Posterior cingulate gyrus (tissue), 11 donors: ENCODE data around the gene TBATA.
"Not testable (repeated sequence)": the region's sequence is repeated elsewhere in the genome, so short reads cannot be mapped to it uniquely, and the experiment has no call there.

Source experiments
- DNase-seq, 10 donors: peaks; one replicate each; pipeline versions ENCODE4 v3.0.0 to v3.0.0-alpha.2; 2020 to 2021; ENCODE audit warnings: mixed read lengths in 3 of 10
- intact Hi-C: fragments of 100-400 bp; cut with DNase I; formaldehyde crosslinking; loops from one replicate; pipeline ENCODE4 v1.15.1; 2023

The TBATA gene

GRCh38 chr10:70780370-70780760, 4.8 kb downstream of the TBATA start:
- intact Hi-C loops, result no loop called here

GRCh38 chr10:70779511-70780369, 5.4 kb downstream of the TBATA start:
- DNase-seq, result no peak
- intact Hi-C loops, result no loop called here

More at GRCh38 chr10:70780370-70780760, 4.8 kb downstream of the TBATA start:
- no peak for DNase-seq

DNA sequence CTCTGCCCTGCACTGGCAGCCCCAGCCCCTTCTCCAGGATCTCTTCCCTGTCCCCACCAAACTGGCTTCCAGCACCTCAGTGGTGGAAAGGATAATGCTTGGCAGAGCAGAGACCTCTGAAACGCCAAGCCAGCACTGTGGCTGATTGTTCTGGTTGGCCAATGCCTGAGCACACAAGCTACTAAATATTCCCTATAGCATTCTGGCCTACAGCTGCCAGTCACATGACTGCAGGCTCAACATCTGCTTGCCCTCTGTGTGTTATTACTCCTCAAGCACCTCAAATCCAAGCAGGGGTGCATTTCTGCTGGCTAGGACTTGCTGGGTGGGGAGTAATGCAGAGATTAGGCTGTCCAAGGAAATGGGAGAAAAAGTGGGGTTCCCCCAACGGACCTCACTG, 6.1 kb downstream of the TBATA start:
- intact Hi-C loops, result no loop called here
- DNase-seq, result peak in 5 of 10 donors; percentile 23 to 89 (median 50)

GRCh38 chr10:70778267-70778924, 6.8 kb downstream of the TBATA start:
- intact Hi-C loops, result no loop called here
- DNase-seq, result peak in 1 of 10 donors; percentile 39

DNA sequence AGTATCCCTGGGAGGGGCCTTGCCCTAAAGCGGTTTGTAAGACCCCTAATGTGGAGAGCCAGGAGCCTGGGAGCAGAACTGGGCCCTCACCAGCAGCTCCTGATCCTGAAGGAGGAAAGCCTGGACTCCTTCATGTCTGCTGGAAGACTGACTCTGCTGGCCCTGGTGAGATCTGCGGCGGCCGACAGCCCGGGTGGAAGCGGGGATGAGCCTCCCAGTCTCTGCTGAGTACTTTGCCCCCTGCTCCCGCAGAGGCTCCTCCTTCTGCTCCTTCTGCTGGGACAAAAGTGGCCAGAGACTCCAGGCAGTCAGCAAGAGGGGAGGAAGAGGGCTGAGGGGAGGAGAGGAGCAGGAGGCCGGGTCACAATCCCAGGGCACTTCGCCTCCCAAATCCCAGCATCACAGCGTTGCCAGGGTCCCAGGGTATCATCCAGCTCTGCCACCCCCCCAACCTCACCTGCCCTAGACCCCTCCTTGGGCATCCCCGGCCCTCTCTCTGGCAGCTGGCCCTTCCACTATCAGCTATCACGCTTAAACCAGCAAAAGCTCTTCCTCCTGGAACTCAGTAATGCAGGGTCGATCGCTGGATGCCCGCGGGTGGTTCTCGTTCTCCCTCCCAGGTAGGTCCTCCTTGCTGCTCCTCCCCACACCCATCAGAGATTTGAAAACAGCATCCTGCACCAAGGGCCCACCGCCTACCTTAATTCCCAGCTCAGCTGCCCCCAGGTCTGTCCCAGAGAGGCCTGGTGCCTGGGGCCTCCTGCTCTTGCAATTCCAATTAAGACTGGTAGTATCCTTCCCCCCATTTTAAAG, 7.9 kb downstream of the TBATA start:
- peak in 1 of 10 donors; percentile 42 for DNase-seq
- intact Hi-C loops, result no loop called here

GRCh38 chr10:70776455-70777005, 8.6 kb downstream of the TBATA start:
- peak in 1 of 10 donors; percentile 48 for DNase-seq

GRCh38 chr10:70775679-70776454, 9.3 kb downstream of the TBATA start:
- peak in 1 of 10 donors; percentile 77 for DNase-seq
- intact Hi-C loops, result no loop called here

More at GRCh38 chr10:70776455-70777005, 8.6 kb downstream of the TBATA start:
- intact Hi-C loops, result no loop called here

DNA sequence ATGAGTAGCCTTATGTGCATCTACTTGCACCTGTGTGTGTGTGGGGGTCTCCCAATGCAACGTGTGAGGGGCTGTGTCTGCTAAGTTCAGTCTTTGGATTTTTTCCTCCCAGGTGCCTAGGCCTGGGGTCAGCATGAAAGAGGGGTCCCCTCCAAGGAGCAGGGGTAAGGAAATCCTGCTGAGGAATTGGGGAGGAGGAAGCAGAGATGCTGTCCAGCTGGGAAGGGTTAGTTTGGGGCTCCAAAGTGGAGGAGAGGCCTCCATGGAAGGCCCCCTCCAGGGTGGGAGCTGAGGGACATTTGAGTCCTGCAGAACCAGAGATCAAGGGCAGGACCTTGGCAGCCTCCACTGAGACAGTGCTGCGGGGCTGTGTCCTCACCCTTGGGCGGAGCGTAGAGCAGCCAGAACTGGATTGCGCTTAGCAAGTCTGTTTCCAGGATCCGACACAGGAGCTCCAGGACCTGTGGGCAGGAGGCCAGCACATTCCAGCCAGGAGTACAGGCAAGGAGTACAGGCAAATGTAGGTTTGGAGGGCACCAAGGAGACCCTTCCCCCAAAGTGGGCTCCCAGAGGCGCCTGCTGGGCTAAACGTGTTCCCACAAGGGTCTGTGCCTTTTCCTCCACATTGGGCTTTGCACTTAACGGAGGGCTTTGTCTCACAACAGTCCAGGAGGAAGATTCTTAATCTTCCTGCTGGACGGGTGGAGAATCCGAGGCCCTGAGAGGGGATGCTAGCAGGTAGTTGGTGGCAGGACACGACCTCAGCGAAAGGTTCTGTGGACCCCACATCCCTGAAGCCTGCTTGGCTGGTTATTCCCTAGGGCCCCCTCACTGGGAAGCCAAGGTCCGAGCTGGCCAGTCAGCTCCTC, 10.1 kb downstream of the TBATA start:
- DNase-seq, result peak in 1 of 10 donors; percentile 55
- intact Hi-C loops, result no loop called here

DNA sequence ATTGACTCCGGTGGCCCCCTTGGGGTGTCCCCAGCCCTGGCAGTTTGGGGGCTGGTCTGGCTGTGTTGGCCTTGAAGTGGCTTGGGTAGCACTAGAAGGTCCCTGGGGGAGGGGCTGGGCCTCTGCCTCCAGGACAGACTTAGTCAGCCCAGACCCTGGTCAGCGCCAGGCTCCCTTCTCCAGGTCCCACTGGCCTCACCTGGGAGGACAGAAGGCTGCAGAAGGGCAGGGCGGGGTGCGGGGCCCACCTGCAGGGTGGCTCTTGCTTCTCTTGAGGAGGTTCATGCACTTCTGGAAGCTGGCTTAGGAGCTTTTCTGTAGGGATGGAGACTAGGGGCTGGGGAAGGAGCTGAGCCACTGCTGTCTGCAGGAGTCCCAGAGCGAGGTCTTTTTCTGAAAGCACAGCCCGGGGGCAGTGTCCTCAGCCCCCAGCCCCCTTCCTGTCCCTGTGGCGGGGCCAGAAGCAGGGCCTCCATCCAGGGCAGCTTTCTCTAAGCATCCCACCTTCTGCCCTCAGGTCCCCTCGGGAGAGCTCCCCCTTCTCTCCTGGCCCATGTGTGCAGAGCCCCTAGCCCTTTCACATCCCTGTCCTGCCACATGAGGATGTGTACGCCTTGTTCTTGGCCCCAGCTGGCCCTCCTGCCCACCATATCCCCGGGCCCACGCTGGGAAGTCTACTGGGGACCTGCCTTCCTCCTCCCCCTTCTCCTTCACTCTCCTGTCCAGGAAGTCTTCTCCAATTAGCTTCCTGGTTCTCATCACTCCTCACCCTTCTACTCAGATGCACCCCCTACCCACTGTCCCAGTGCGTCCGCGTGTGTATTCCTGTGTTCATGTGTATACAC, 11.0 kb downstream of the TBATA start:
- DNase-seq, result peak in 3 of 10 donors; percentile 48 to 67 (median 50)
- intact Hi-C loops, result no loop called here

- DNase-seq, result no peak
- intact Hi-C loops, result no loop called here
Observed at GRCh38 chr10:70773461-70773860, 11.7 kb downstream of the TBATA start.

DNA sequence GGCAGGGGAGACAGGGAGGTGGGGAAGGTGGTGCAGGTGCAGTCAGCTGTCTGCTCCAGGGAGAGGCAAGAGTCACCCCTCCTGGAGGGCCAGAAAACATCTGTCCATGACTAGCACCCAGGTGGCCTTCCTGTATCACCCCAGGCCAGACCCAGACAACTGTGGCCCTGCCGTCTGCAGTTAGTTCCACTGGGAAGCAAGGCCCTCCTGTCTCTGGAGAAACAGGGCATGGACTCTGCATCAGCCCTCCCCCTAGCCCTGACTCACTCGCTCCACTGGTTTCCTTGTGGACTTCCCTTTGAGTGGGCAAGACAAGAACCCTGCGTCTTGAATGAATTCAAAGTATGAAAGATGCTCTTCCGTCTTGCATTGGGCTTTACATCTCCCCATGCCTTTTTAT, 12.6 kb downstream of the TBATA start:
- intact Hi-C loops, result no loop called here
- DNase-seq, result peak in 4 of 10 donors; percentile 4 to 66 (median 22)

- DNase-seq, result peak in 4 of 10 donors; percentile 6 to 59 (median 42)
- intact Hi-C loops, result no loop called here
Observed at GRCh38 chr10:70771311-70772194, 13.6 kb downstream of the TBATA start.

GRCh38 chr10:70770516-70770915, 14.7 kb downstream of the TBATA start:
- DNase-seq, result peak in 3 of 10 donors; percentile 14 to 50 (median 50)
- intact Hi-C loops, result not testable (repeated sequence)

DNA sequence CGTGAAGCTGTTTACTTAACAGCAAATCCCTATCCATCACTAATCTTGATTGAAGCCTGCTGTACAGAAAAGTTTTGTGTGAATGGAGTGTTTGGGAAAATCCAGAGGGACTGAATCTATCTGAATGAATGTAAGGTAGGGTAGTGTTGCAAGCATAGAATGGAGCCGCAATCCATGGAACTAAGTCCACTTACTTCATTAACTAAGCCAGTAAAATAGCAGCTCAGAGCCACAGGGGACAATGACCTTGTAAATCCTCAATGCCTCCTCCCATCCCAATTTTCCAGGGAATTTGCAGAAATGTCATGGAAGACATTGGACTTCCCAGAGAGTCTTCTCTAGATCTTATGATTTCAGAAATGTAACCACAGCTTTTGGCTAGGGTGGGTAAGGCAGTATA, 15.2 kb downstream of the TBATA start:
- intact Hi-C loops, result no loop called here

DNA sequence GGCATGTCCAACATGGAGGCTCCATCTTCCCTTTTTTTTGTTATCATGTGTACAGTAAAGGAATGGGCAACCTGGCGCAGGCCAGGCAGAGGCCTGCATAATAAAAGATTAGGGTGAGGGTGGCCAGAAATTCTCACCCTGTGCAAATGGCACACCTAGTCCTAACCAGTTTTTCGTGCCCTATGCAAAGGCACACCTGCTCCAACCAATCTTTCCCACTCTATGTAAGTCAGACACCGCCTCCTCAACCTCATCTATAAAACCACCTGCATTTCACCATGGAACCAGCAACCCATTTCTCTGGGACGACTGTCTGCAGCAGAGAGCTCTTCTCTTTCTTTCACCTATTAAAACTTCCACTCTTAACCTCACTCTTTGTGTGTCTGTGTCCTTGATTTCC, 16.1 kb downstream of the TBATA start:
- DNase-seq, result peak in 1 of 10 donors; percentile 44
- intact Hi-C loops, result no loop called here

More for the DNA sequence above, 15.2 kb downstream of the TBATA start:
- DNase-seq, result no peak

- DNase-seq, result peak in 1 of 10 donors; percentile 54
- intact Hi-C loops, result not testable (repeated sequence)
Observed at GRCh38 chr10:70768026-70768685, 17.0 kb downstream of the TBATA start.
